Upper lobe of left lung (tissue), 4 donors: Measurements from ENCODE around the gene IFNAR1.

ENCODE experiments used
- CTCF ChIP-seq, 6 experiments: fragments of 450-650 bp in 4 of 6; fragments of 200-600 bp in 2 of 6; sonication (generic) in 2 of 6; IDR thresholded peaks; one replicate each; pipeline ENCODE4 v1.5.1; 2016 to 2019; ENCODE audit warnings: antibody characterized with exemption in 6 of 6
- EP300 ChIP-seq, 4 donors: sonication (generic); formaldehyde crosslinking; IDR thresholded peaks; one replicate each; pipeline ENCODE4 v1.5.1; 2017; ENCODE audit warnings: antibody characterized with exemption in 4 of 4, control low read depth in 2 of 4
- POLR2A ChIP-seq, 4 donors: fragments of 450-650 bp; IDR thresholded peaks; one replicate each; pipeline ENCODE4 v1.5.1; 2016 to 2017; ENCODE audit warnings: antibody characterized with exemption in 4 of 4, mild to moderate bottlenecking in 2 of 4
- POLR2AphosphoS5 ChIP-seq, 2 donors: sonication (generic); formaldehyde crosslinking; IDR thresholded peaks; one replicate each; pipeline ENCODE4 v1.5.1; 2017; ENCODE audit warnings: antibody characterized with exemption in 2 of 2

DNA sequence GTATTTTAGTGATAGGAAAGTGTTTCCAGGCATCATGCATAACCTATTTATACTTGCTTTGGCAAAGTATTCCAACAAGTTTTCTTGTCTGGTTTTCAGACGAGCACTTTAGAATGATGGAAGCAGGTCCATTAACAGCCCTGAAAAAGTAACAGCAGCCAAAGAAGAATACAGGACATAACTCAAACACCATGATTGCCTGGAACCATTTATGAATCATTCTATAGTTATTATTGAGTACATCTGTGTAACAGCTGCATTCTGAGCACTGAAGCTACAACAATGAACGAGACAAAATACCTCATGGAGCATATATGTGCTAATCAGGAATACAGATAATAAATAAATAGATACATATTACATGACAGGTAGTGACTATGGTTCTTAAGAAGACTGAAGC is 46.0 kb upstream of the IFNAR1 start:
- TF ChIP-seq CTCF (IDR thresholded peaks at IDR 0.05) (no peak), POLR2A (IDR thresholded peaks at IDR 0.05) (no peak), POLR2AphosphoS5 (IDR thresholded peaks at IDR 0.05) (no peak), EP300 (IDR thresholded peaks at IDR 0.05) (no peak)
